ENCODE measurements around the gene CHST8.

CHST8 gene

DNA sequence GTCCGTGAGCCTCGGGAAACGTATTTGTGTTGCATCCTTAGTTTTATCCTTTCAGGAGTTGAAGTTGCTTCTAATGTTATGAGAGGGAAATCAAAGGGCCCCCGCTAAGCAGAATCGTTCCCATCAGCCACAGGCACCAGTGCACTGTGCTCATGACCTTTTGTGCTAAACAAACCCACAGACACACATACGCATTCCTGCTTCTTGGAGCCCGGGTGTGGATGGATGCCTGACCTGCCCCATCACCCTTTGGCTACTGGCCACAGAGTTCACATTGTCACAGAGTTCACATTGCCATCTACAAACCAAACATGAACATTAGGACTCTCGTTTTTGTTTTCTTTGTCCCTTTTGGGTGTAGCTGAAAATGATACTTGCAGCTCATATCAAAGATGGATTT is 47.2 kb downstream of the CHST8 start:
- Histone ChIP-seq H3K9me3 (replicated peaks; ENCODE audit: insufficient read depth, low read length) (no peaks in the 10 kb centered on the region), H3F3A (ENCODE audit: insufficient read depth, low read length) (no peaks in the 10 kb centered on the region), H4K20me1 (ENCODE audit: insufficient read depth, low read length) (no peaks in the 10 kb centered on the region), H3K4me1 (ENCODE audit: low read length) (no peaks in the 10 kb centered on the region), H3K9me2 (replicated peaks; ENCODE audit: insufficient read depth, low read length) (no peaks in the 10 kb centered on the region), H3K9ac (ENCODE audit: low read length) (no peak overlapping the region), H3K27ac (ENCODE audit: low read length) (no peak overlapping the region), H3K27me3 (replicated peaks; ENCODE audit: insufficient read depth, low read length) (peaks cover 44% of the 10 kb centered on the region), H3K4me3 (ENCODE audit: low read length) (no peak overlapping the region), H3K4me2 (ENCODE audit: low read depth, low read length) (no peak overlapping the region), H3K79me2 (ENCODE audit: low read length) (no peaks in the 10 kb centered on the region), H2AFZ (ENCODE audit: low read length) (no peak overlapping the region), H3K36me3 (replicated peaks; ENCODE audit: insufficient read depth, low read length) (no peaks in the 10 kb centered on the region)
- no peak for DNase-seq
- TF ChIP-seq EZH2 (optimal IDR thresholded peaks at IDR 0.05; ENCODE audit: low read depth, low read length) (no peak), EZH2phosphoT487 (IDR thresholded peaks at IDR 0.05; ENCODE audit: low read length) (no peak)
- TF ChIP-seq, protein P1, sequence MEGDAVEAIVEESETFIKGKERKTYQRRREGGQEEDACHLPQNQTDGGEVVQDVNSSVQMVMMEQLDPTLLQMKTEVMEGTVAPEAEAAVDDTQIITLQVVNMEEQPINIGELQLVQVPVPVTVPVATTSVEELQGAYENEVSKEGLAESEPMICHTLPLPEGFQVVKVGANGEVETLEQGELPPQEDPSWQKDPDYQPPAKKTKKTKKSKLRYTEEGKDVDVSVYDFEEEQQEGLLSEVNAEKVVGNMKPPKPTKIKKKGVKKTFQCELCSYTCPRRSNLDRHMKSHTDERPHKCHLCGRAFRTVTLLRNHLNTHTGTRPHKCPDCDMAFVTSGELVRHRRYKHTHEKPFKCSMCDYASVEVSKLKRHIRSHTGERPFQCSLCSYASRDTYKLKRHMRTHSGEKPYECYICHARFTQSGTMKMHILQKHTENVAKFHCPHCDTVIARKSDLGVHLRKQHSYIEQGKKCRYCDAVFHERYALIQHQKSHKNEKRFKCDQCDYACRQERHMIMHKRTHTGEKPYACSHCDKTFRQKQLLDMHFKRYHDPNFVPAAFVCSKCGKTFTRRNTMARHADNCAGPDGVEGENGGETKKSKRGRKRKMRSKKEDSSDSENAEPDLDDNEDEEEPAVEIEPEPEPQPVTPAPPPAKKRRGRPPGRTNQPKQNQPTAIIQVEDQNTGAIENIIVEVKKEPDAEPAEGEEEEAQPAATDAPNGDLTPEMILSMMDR (IDR thresholded peaks at IDR 0.05; ENCODE audit: low read length) = no peak

DNA sequence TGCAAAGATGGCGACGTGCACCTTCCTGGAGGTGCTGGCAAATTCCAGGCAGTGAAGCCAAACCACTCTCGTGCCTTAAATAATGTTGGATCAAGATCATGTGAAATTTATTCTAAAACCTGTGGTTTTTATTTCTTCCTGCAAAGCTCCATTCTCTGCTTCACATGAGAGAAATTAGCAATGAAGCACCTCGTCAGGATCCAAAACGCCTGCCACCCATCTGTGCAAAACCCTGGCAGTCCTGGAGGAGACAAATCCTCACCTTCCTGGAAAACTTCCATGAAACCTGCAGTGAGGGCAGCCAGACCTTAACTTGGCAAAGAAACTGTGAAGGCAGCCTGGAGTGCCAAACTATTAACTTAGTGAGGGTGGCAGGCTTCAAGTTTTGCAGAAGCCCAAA is 47.6 kb downstream of the CHST8 start:
- H3F3A ChIP-seq (ENCODE audit: insufficient read depth, low read length) = no peaks in the 10 kb centered on the region
- no peak overlapping the region for H3K4me3 ChIP-seq (ENCODE audit: low read length)
- no peaks in the 10 kb centered on the region for H3K79me2 ChIP-seq (ENCODE audit: low read length)
- no peak for TF ChIP-seq EZH2phosphoT487 (IDR thresholded peaks at IDR 0.05; ENCODE audit: low read length)
- TF ChIP-seq EZH2 (optimal IDR thresholded peaks at IDR 0.05; ENCODE audit: low read depth, low read length) = no peak
- TF ChIP-seq, protein P1 (IDR thresholded peaks at IDR 0.05; ENCODE audit: low read length) = no peak
- H2AFZ ChIP-seq (ENCODE audit: low read length) = no peak overlapping the region
- H3K9ac ChIP-seq (ENCODE audit: low read length) = no peak overlapping the region
- no peaks in the 10 kb centered on the region for H3K4me1 ChIP-seq (ENCODE audit: low read length)
- H3K9me2 ChIP-seq (replicated peaks; ENCODE audit: insufficient read depth, low read length) = no peaks in the 10 kb centered on the region
- H3K36me3 ChIP-seq (replicated peaks; ENCODE audit: insufficient read depth, low read length) = no peaks in the 10 kb centered on the region
- no peaks in the 10 kb centered on the region for H4K20me1 ChIP-seq (ENCODE audit: insufficient read depth, low read length)
- DNase-seq = no peak
- H3K27me3 ChIP-seq (replicated peaks; ENCODE audit: insufficient read depth, low read length) = peaks cover 44% of the 10 kb centered on the region
- no peak overlapping the region for H3K27ac ChIP-seq (ENCODE audit: low read length)
- no peaks in the 10 kb centered on the region for H3K9me3 ChIP-seq (replicated peaks; ENCODE audit: insufficient read depth, low read length)
- no peak overlapping the region for H3K4me2 ChIP-seq (ENCODE audit: low read depth, low read length)

DNA sequence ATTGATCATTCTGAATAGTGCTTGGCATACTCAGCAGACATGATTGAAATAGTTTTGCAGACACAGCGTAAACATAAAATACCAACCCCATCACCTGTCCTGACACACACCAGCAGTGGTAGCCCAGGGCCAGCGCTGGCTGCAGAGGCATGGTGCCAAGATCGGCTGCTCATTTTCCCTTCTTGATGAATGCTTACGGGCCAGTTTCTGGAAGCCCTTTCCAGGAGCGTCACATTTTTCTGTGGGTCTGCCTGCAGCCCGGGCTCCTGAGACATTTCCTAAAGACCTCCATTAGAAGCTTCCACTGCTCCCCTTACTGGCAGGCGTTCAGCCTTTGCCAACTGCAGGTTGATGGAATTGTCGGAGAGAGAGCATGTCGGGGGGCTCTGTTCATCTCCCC is 48.6 kb downstream of the CHST8 start:
- Histone ChIP-seq H3K4me2 (ENCODE audit: low read depth, low read length) (no peak overlapping the region), H3K27me3 (replicated peaks; ENCODE audit: insufficient read depth, low read length) (peaks cover 44% of the 10 kb centered on the region), H3F3A (ENCODE audit: insufficient read depth, low read length) (no peaks in the 10 kb centered on the region), H3K36me3 (replicated peaks; ENCODE audit: insufficient read depth, low read length) (no peaks in the 10 kb centered on the region), H4K20me1 (ENCODE audit: insufficient read depth, low read length) (no peaks in the 10 kb centered on the region), H3K4me3 (ENCODE audit: low read length) (no peak overlapping the region), H3K4me1 (ENCODE audit: low read length) (no peaks in the 10 kb centered on the region), H3K79me2 (ENCODE audit: low read length) (no peaks in the 10 kb centered on the region), H3K9me2 (replicated peaks; ENCODE audit: insufficient read depth, low read length) (no peaks in the 10 kb centered on the region), H3K9ac (ENCODE audit: low read length) (no peak overlapping the region), H3K27ac (ENCODE audit: low read length) (no peak overlapping the region), H3K9me3 (replicated peaks; ENCODE audit: insufficient read depth, low read length) (no peaks in the 10 kb centered on the region), H2AFZ (ENCODE audit: low read length) (no peak overlapping the region)
- no peak for TF ChIP-seq EZH2phosphoT487 (IDR thresholded peaks at IDR 0.05; ENCODE audit: low read length)
- DNase-seq = no peak

DNA sequence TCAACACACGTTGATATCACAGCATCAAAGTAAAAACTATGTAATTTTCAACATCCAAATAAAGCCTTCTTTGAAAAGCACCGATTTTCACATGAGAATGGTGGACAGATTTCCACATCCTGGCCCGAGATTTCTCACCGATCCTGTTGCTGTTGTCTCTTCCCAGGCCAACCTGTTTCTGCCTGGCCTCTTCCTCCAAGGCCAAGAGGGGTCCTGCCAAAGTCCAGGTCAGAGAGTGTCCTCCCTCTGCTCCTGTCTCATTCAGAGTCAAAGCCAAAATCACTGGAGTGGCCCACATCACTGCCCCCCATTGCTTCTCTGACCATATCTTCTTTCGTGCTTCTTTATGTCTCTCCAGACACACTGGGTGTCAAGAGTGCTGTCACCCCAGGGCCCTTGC is 49.5 kb downstream of the CHST8 start:
- no peak for DNase-seq
- Histone ChIP-seq H3K4me3 (ENCODE audit: low read length) (no peak overlapping the region), H3K4me2 (ENCODE audit: low read depth, low read length) (no peak overlapping the region), H3K4me1 (ENCODE audit: low read length) (no peaks in the 10 kb centered on the region), H3K27me3 (replicated peaks; ENCODE audit: insufficient read depth, low read length) (peaks cover 44% of the 10 kb centered on the region), H3K9me2 (replicated peaks; ENCODE audit: insufficient read depth, low read length) (no peaks in the 10 kb centered on the region), H4K20me1 (ENCODE audit: insufficient read depth, low read length) (no peaks in the 10 kb centered on the region), H3K9me3 (replicated peaks; ENCODE audit: insufficient read depth, low read length) (no peaks in the 10 kb centered on the region), H3K79me2 (ENCODE audit: low read length) (no peaks in the 10 kb centered on the region), H2AFZ (ENCODE audit: low read length) (no peak overlapping the region), H3K27ac (ENCODE audit: low read length) (no peak overlapping the region), H3F3A (ENCODE audit: insufficient read depth, low read length) (no peaks in the 10 kb centered on the region), H3K9ac (ENCODE audit: low read length) (no peak overlapping the region), H3K36me3 (replicated peaks; ENCODE audit: insufficient read depth, low read length) (no peaks in the 10 kb centered on the region)
- no peak for TF ChIP-seq EZH2 (optimal IDR thresholded peaks at IDR 0.05; ENCODE audit: low read depth, low read length)
- no peak for TF ChIP-seq EZH2phosphoT487 (IDR thresholded peaks at IDR 0.05; ENCODE audit: low read length)
- TF ChIP-seq, protein P1 (IDR thresholded peaks at IDR 0.05; ENCODE audit: low read length) = no peak
